Thyroid gland (tissue), 4 donors: ENCODE data around the gene TBC1D16. TPM values are rescaled to one million over a fixed set of nuclear protein-coding genes. Genes with fewer than 3 reads are reported as not detected.

Experiments used
- DNase-seq, 2 donors: peaks; one replicate each; pipeline ENCODE4 v3.0.0-alpha.2; 2019
- H3K27ac ChIP-seq, 3 donors: fragments of 200-600 bp; sonication (generic); 1 replicate in 2 of 3; 2 replicates in 1 of 3; pipeline ENCODE4 v1.5.1; 2016 to 2019; ENCODE audit warnings: mild to moderate bottlenecking in 1 of 3, moderate library complexity in 1 of 3
- H3K27me3 ChIP-seq: fragments of 200-600 bp; sonication (generic); one replicate; pipeline ENCODE4 v1.5.1; 2019
- H3K36me3 ChIP-seq, 2 donors: fragments of 200-600 bp; sonication (generic); one replicate each; pipeline ENCODE4 v1.5.1; 2016 to 2019
- H3K4me1 ChIP-seq, 2 donors: fragments of 200-600 bp; sonication (generic); one replicate each; pipeline ENCODE4 v1.5.1; 2017 to 2019
- H3K4me3 ChIP-seq, 3 donors: fragments of 200-600 bp; sonication (generic); replicated peaks in 1 of 3; 1 replicate in 2 of 3; 2 replicates in 1 of 3; pipeline ENCODE4 v1.5.1; 2016; ENCODE audit warnings: mild to moderate bottlenecking in 1 of 3
- H3K9me3 ChIP-seq: fragments of 200-600 bp; sonication (generic); one replicate; pipeline ENCODE4 v1.5.1; 2017
- CTCF ChIP-seq, 6 experiments: fragments of 200-600 bp in 3 of 6; fragments of 450-650 bp in 3 of 6; sonication (generic) in 3 of 6; IDR thresholded peaks; one replicate each; pipeline ENCODE4 v1.5.1; 2016 to 2019; ENCODE audit warnings: antibody characterized with exemption in 6 of 6, mild to moderate bottlenecking in 2 of 6, inconsistent platforms in 1 of 6, moderate library complexity in 1 of 6
- POLR2A ChIP-seq, 2 donors: fragments of 450-650 bp; IDR thresholded peaks; one replicate each; pipeline ENCODE4 v1.6.1; 2017; ENCODE audit warnings: antibody characterized with exemption in 2 of 2, mild to moderate bottlenecking in 2 of 2, moderate library complexity in 1 of 2
- WGBS, 2 donors: methylation state at CpG; one replicate each; pipeline ENCODE4 v1.1.5; 2017; 5-methylcytosine and 5-hydroxymethylcytosine counted together
- intact Hi-C: fragments of 100-400 bp; cut with DNase I; formaldehyde crosslinking; loops from one replicate; pipeline ENCODE4 v1.15.1; 2023
- total RNA-seq, 4 donors: library from RNA; depleted of rRNA; stranded (reverse); fragments of >200 nt; gene quantifications; one replicate each; pipeline ENCODE4 v1.2.3, GENCODE V29; 2016

TBC1D16 gene
- total RNA-seq, 4 donors from 2014 or later, result 25.4 to 32.2 (median 29.8) TPM

GRCh38 chr17:80035937-80036714 lies 454 bp upstream of the TBC1D16 start, which contains the start of gene CCDC40:
TSS of gene CCDC40 (plus strand) at chr17:80036642. CDS start at chr17:80036663, 21 bp downstream.
- TF ChIP-seq POLR2A (IDR thresholded peaks at IDR 0.05) (peak; percentile 46 to 56), CTCF (IDR thresholded peaks at IDR 0.05) (no peak)
- Histone ChIP-seq H3K4me3 (peak within 1 kb of the TSS; percentile 83 to 86 (median 86)), H3K27ac (peak within 1 kb of the TSS; percentile 80 to 93 (median 90)), H3K36me3 (no peaks in the 10 kb centered on the region), H3K4me1 (peaks cover 15 to 19% of the 10 kb centered on the region in 2 donors), H3K9me3 (no peaks in the 10 kb centered on the region), H3K27me3 (no peaks in the 10 kb centered on the region)
- DNase-seq, result peak; percentile 84 to 86
- intact Hi-C loops, result no loop called here
- 0 to 1% methylated on average over 4 to 40 of the region's 89 CpGs for WGBS, 2 donors

GRCh38 chr17:80034791-80035686 lies 633 bp downstream of the TBC1D16 start:
- H3K4me1 ChIP-seq, result peaks cover 24 to 30% of the 10 kb centered on the region in 2 donors
- no peaks in the 10 kb centered on the region for H3K36me3 ChIP-seq
- intact Hi-C loops, result no loop called here
- H3K27me3 ChIP-seq, result no peaks in the 10 kb centered on the region
- H3K4me3 ChIP-seq, result peak overlapping the region; percentile 64 to 79 (median 74)
- no peaks in the 10 kb centered on the region for H3K9me3 ChIP-seq
- TF ChIP-seq POLR2A (IDR thresholded peaks at IDR 0.05) (no peak), CTCF (IDR thresholded peaks at IDR 0.05) (no peak)
- 11% methylated on average over 26 to 28 of the region's 55 CpGs for WGBS, 2 donors
- DNase-seq, result peak; percentile 42 to 46
- peak overlapping the region; percentile 56 to 80 (median 76) for H3K27ac ChIP-seq

- Histone ChIP-seq H3K27ac (no peak overlapping the region), H3K4me1 (peaks cover 35 to 42% of the 10 kb centered on the region in 2 donors), H3K36me3 (no peaks in the 10 kb centered on the region), H3K27me3 (no peaks in the 10 kb centered on the region), H3K9me3 (no peaks in the 10 kb centered on the region), H3K4me3 (no peak overlapping the region)
- WGBS, 2 donors, result 93 to 98% methylated on average over 4 of the region's 4 CpGs
- intact Hi-C loops, result loop anchor here (2.0 kb wide), 1 partner anchor 27 kb away; no protein-coding TSS in a partner anchor
- no peak for TF ChIP-seq CTCF (IDR thresholded peaks at IDR 0.05)
- TF ChIP-seq POLR2A (IDR thresholded peaks at IDR 0.05), result no peak
- no peak for DNase-seq
Measured at GRCh38 chr17:80033840-80034239, 1.8 kb downstream of the TBC1D16 start.

- TF ChIP-seq POLR2A (IDR thresholded peaks at IDR 0.05), result no peak
- no peak for TF ChIP-seq CTCF (IDR thresholded peaks at IDR 0.05)
- WGBS, 2 donors, result 98% methylated on average over 9 of the region's 9 CpGs
- intact Hi-C loops, result loop anchor here (2.0 kb wide), 1 partner anchor 26 kb away; no protein-coding TSS in a partner anchor
- Histone ChIP-seq H3K27ac (no peak overlapping the region), H3K4me1 (peaks cover 46 to 53% of the 10 kb centered on the region in 2 donors), H3K4me3 (no peak overlapping the region), H3K9me3 (no peaks in the 10 kb centered on the region), H3K27me3 (no peaks in the 10 kb centered on the region), H3K36me3 (no peaks in the 10 kb centered on the region)
- DNase-seq, result no peak
Measured at GRCh38 chr17:80032614-80033171, 3.0 kb downstream of the TBC1D16 start.
